Testis (tissue), 3 donors: ENCODE results near the gene MAML3. TPM values are rescaled to one million over a fixed set of nuclear protein-coding genes. Genes with fewer than 3 reads are reported as not detected.

Experiments
- DNase-seq: peaks from one replicate; pipeline ENCODE4 v3.0.0-alpha.2; 2019
- H3K27ac ChIP-seq, 2 donors: fragments of 200-600 bp; sonication (generic); one replicate each; pipeline ENCODE4 v1.5.1; 2019
- H3K27me3 ChIP-seq: fragments of 200-600 bp; sonication (generic); one replicate; pipeline ENCODE4 v1.5.1; 2019
- H3K36me3 ChIP-seq: fragments of 200-600 bp; sonication (generic); one replicate; pipeline ENCODE4 v1.5.1; 2017; ENCODE audit warnings: low read depth; ENCODE audit errors: missing control alignments
- H3K4me1 ChIP-seq: fragments of 200-600 bp; sonication (generic); one replicate; pipeline ENCODE4 v1.5.1; 2019
- H3K4me3 ChIP-seq, 2 donors: fragments of 200-600 bp; sonication (generic); one replicate each; pipeline ENCODE4 v1.5.1; 2017 to 2019
- H3K9me3 ChIP-seq: fragments of 200-600 bp; sonication (generic); one replicate; pipeline ENCODE4 v1.5.1; 2017
- POLR2A ChIP-seq: fragments of 450-650 bp; IDR thresholded peaks from one replicate; pipeline ENCODE4 v1.6.1; 2017; ENCODE audit warnings: antibody characterized with exemption, mild to moderate bottlenecking, moderate library complexity
- WGBS, 2 donors: methylation state at CpG; one replicate each; pipeline ENCODE4 v1.1.5; 2018; 5-methylcytosine and 5-hydroxymethylcytosine counted together
- intact Hi-C: fragments of 100-400 bp; cut with DNase I; formaldehyde crosslinking; loops from one replicate; pipeline ENCODE4 v1.15.1; 2023; ENCODE audit warnings: low total_unique reads
- polyA plus RNA-seq: library from polyadenylated mRNA; stranded (reverse); fragments of 350-450 nt; fragmentation: Illumina TruSeq; extraction: RNeasy Lipid Tissue Mini Kit (QIAGEN cat#74804); gene quantifications from one replicate; pipeline ENCODE4 v1.2.3, GENCODE V29; 2014; ENCODE audit warnings: low read depth, low replicate concordance; ENCODE audit not compliant: insufficient read depth
- total RNA-seq, 2 donors: library from RNA; depleted of rRNA; stranded (reverse); fragments of >200 nt; gene quantifications; one replicate each; pipeline ENCODE4 v1.2.3, GENCODE V29; 2016
- TF ChIP-seq, protein P1 (sequence below), 3 experiments: fragments of 450-650 bp in 2 of 3; fragments of 200-600 bp in 1 of 3; sonication (generic) in 1 of 3; IDR thresholded peaks; one replicate each; pipeline ENCODE4 v1.5.1; 2016 to 2019; ENCODE audit warnings: antibody characterized with exemption in 3 of 3, mild to moderate bottlenecking in 2 of 3, moderate library complexity in 1 of 3

MAML3 gene
- total and polyA plus RNA-seq, 3 donors from 2014 or later: 7.6 to 21.2 (median 18.8) TPM

DNA sequence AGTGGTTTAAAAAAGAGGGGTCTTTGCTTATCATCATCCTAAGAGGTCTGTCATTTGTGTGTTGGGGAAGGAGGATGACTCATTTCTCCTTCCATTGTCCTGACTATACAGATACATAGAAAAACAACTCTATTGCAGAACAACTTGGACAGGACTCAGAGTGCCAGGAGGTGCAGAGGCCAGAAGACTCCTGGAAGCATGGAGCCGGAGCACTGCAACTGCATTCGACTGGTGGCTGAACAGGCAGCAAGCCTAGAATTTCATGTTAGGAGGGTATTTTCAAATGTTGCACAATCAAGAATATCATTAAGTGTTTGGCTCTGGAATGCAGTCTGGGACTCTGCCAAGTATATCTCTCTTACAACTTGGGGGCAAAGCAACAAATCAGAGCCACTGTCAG, 35.0 kb upstream of the MAML3 start:
- H3K4me3 ChIP-seq: no peak overlapping the region
- H3K36me3 ChIP-seq: no peaks in the 10 kb centered on the region
- H3K27ac ChIP-seq: no peak overlapping the region
- intact Hi-C loops: no loop called here
- no peaks in the 10 kb centered on the region for H3K9me3 ChIP-seq
- DNase-seq: peak; percentile 37
- no peaks in the 10 kb centered on the region for H3K4me1 ChIP-seq
- no peaks in the 10 kb centered on the region for H3K27me3 ChIP-seq
- 37 to 45% methylated on average over 2 of the region's 2 CpGs for WGBS, 2 donors
- TF ChIP-seq, protein P1, sequence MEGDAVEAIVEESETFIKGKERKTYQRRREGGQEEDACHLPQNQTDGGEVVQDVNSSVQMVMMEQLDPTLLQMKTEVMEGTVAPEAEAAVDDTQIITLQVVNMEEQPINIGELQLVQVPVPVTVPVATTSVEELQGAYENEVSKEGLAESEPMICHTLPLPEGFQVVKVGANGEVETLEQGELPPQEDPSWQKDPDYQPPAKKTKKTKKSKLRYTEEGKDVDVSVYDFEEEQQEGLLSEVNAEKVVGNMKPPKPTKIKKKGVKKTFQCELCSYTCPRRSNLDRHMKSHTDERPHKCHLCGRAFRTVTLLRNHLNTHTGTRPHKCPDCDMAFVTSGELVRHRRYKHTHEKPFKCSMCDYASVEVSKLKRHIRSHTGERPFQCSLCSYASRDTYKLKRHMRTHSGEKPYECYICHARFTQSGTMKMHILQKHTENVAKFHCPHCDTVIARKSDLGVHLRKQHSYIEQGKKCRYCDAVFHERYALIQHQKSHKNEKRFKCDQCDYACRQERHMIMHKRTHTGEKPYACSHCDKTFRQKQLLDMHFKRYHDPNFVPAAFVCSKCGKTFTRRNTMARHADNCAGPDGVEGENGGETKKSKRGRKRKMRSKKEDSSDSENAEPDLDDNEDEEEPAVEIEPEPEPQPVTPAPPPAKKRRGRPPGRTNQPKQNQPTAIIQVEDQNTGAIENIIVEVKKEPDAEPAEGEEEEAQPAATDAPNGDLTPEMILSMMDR (IDR thresholded peaks at IDR 0.05): no peak
- TF ChIP-seq POLR2A: no peak

DNA sequence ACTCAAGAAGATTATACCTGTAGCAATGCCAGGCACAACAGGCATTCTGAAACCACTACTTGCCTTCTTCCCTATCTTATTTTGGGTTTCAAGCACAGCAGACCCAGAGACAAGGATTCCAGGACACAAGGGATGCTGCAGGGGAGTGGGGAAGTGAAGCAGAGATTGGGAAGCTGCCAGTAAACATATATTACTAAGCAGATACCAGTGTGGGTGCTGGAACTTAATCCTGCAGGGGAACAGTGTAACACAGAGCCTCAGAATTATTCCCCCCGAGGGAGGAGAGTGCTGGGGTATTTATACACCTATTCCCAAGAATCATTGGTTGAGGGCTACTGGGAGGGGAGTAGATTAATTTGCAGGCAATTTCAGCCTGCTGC, 33.3 kb upstream of the MAML3 start:
- DNase-seq: no peak
- Histone ChIP-seq H3K27me3 (no peaks in the 10 kb centered on the region), H3K4me1 (no peaks in the 10 kb centered on the region), H3K36me3 (no peaks in the 10 kb centered on the region), H3K27ac (no peak overlapping the region), H3K4me3 (no peak overlapping the region), H3K9me3 (no peaks in the 10 kb centered on the region)
- TF ChIP-seq POLR2A: no peak
- TF ChIP-seq, protein P1 (IDR thresholded peaks at IDR 0.05): no peak
- 57 to 93% methylated on average over 1 of the region's 1 CpG for WGBS, 2 donors
- intact Hi-C loops: no loop called here

DNA sequence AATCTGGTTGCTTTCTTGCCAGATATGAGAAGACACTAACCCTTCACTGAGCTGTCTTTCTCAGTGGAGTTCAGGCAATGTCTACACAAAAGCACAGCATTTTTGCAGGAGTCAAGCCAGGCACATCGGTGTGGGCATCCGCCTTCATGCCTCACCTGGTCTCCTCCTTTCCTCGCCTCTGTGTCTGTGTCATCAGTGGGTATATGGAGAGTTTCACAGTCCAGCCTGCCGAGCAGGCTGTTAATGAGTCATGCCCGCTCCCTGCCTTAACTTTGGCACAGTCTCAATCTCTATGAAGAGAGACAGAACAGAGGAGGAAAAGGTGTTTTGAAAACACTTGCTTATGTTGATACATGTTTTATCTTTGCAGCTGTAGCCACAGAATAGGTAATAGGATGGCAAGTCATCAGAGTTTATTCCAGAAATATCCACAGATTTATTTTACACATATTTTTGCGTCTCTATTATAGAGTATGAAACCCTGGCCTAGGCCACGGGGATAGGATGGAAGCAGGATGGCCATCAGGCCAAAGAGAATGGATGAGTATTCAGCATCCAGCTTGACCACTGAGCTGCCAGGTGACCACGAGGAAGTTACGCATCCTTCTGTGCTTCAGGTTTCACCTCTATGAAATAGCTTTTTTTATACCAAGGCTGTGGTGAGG, 32.8 kb upstream of the MAML3 start:
- no peaks in the 10 kb centered on the region for H3K27me3 ChIP-seq
- no peaks in the 10 kb centered on the region for H3K36me3 ChIP-seq
- 87 to 93% methylated on average over 9 of the region's 9 CpGs for WGBS, 2 donors
- H3K9me3 ChIP-seq: no peaks in the 10 kb centered on the region
- no peak overlapping the region for H3K4me3 ChIP-seq
- no peak for DNase-seq
- no peak overlapping the region for H3K27ac ChIP-seq
- TF ChIP-seq, protein P1 (IDR thresholded peaks at IDR 0.05): no peak
- no peak for TF ChIP-seq POLR2A
- intact Hi-C loops: no loop called here
- no peaks in the 10 kb centered on the region for H3K4me1 ChIP-seq

DNA sequence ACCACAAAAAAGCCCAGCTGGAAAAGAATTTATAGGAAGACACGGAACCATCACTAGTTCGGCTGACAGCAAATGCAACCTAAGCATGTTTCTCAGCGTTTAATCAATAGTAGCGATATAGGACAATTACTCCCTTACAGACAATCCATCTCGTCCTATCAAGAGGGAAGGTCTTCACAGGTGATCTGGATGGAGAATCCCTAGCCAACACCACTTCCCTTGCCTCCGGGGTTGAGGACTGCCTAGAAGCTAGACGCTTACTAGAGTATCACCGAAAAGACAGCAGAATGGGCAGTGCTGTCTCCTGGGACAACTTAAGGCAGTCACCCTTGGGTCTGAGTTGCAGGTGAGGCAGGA, 32.1 kb upstream of the MAML3 start:
- no peaks in the 10 kb centered on the region for H3K4me1 ChIP-seq
- H3K36me3 ChIP-seq: no peaks in the 10 kb centered on the region
- DNase-seq: no peak
- no peak overlapping the region for H3K27ac ChIP-seq
- 84 to 85% methylated on average over 8 of the region's 8 CpGs for WGBS, 2 donors
- H3K27me3 ChIP-seq: no peaks in the 10 kb centered on the region
- intact Hi-C loops: no loop called here
- TF ChIP-seq, protein P1 (IDR thresholded peaks at IDR 0.05): no peak
- no peak for TF ChIP-seq POLR2A
- H3K4me3 ChIP-seq: no peak overlapping the region
- H3K9me3 ChIP-seq: no peaks in the 10 kb centered on the region

DNA sequence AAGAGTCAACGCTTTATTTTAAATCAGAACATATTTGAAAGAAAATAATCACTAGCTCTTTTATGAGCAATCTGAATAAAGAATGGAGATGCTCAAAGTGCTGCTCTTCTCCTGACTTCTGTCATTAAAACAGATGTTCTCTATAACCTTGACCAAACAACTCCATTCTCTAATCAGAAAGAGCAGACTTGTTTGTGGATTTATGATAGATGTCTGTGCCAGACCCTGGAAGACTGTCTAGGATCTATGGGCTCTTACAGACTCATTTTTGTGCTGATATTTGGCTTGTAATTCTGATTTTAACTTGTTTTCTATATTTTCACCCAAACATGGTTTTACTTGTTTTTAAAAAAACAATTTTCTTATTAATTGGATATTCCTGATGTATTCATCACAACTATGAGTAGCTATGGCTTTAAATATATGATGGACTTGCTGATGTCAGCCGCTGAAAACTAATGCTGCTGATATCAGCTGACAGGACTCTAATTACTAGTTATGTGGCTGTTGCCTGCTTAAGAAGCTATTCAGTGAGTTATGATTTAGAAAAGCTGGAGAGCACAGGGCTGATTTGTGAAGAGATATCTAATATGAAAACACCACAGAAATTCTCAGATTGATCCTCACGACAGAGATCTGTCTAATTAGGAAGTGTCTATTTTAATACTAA, 31.6 kb upstream of the MAML3 start:
- 73 to 74% methylated on average over 3 of the region's 3 CpGs for WGBS, 2 donors

More for the DNA sequence above, 31.6 kb upstream of the MAML3 start:
- DNase-seq: no peak
- intact Hi-C loops: no loop called here
- Histone ChIP-seq H3K27me3 (no peaks in the 10 kb centered on the region), H3K36me3 (no peaks in the 10 kb centered on the region), H3K4me1 (no peaks in the 10 kb centered on the region), H3K9me3 (no peaks in the 10 kb centered on the region), H3K4me3 (no peak overlapping the region), H3K27ac (no peak overlapping the region)
- TF ChIP-seq, protein P1 (IDR thresholded peaks at IDR 0.05): no peak
- TF ChIP-seq POLR2A: no peak
